HG03097 (cell line): Measurements from ENCODE around the gene C1QL2.

ENCODE experiments used
- ATAC-seq: cut with Tn5 transposase; IDR thresholded peaks from one replicate; pipeline ENCODE4 v1.9.1; 2021; ENCODE audit not compliant: unreplicated experiment, low FRiP score

The C1QL2 gene

DNA sequence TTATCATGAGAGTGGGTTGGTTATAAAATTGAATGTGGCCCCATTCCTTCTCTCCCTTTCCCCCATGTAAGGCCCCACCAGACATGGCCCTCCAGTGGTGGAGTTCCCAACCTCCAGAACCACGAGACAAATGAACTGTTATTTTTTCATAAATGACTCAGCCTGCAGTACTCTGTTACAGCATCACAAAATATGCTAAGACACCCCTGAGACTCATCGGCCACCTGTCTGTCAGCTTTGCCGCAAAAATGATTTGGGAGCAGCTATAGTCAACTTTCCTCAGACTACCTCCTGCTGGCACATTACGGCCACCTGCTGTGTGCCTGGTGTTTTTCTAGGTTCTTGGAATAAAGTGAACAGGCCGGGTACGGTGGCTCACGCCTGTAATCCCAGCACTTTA is 21.4 kb upstream of the C1QL2 start:
- no peak for ATAC-seq

GRCh38 chr2:119179202-119179601 is 20.7 kb upstream of the C1QL2 start:
- no peak for ATAC-seq

DNA sequence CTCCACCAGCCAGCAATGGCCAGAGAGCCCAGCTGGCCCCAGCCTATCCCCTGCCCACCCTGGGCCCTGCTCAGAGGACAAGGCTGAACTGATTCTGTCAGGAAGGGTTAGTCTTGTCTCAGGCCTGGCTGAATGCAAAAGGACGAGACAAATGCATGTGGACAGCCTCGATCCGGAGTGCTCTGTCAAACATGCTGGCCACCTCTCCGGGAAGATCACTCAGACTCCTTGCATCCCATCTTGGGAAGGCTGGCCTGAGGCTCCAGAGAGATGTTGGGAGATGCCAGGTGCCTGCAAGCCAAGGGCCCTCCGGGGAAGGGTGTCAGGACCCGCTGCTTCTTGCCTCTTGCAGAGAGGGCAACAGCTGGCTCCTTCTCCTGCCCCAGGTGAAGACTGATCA is 20.2 kb upstream of the C1QL2 start:
- ATAC-seq: no peak

GRCh38 chr2:119177838-119178190 is 19.3 kb upstream of the C1QL2 start:
- ATAC-seq: no peak

DNA sequence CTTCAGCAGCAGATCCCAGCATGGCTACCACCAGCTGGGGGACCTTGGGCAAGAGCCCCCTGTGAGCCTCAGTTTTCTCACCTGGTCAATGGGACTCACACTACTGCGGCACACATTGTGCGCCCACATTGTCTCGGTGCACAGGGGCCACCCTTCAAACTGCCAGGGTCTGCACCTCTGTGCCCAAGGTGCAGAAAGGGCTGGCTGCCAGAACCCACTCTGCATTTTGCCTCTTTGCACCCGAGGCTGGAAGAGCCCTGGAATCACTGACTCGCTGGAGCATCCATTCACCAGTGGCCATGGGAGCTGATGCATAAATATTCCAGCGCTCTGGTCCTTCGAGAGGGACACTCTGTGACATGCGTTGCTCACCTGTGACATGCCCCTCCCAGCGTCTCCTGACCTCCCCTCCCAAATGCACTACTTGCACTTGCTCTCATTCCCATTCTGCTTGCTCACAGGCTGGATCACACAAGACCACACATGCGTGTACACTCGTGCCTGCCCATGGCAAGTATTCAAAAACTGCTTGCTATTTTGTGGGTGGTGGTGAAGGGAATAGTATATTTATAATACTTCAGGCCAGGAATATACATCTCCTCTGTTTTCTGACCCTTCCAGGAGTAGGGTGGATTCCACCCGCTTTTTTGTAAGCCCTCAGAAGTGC is 18.8 kb upstream of the C1QL2 start:
- ATAC-seq: no peak

DNA sequence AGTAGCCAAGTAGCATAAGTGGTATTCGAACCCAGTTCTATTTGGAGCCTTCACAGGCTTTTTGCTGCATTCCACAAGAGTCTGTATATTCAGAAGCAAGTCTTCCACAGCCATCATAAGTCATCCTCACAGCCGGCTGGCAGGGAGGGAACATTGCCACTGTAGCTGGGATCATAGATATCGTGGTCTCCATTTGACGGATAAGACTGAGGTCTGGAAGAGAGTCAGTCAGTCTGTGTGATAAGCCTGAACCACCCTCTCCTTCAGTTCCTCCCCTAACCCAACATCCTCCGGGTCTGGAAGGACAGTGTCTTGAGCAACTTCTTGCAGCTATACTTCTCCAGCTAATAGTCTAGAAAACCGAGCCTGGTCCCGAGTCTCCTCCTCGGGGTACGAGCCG is 17.0 kb upstream of the C1QL2 start:
- ATAC-seq: no peak

GRCh38 chr2:119174993-119175347 is 16.4 kb upstream of the C1QL2 start:
- ATAC-seq: no peak

GRCh38 chr2:119174216-119174992 is 15.9 kb upstream of the C1QL2 start:
- ATAC-seq: peak; percentile 67

DNA sequence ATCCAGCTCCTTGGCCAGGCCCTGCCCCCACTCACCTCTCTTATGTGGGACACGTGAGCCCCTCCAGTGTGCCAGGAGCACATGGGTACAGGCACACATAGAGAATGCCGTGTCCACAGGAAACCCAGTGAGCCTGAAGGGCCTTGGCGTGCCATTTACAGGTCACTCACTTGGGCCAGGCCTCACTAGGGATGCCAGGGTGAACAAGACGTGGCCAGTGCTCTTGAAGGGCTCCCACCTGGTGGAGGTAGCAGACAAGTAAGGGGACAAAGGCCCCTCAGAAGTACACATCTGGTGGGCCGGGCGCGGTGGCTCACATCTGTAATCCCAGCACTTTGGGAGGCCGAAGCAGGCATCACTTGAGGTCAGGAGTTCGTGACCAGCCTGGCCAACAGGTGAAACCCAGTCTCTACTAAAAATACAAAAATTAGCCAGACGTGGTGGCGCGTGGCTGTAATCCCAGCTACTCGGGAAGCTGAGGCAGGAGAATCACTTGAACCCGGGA is 15.1 kb upstream of the C1QL2 start:
- no peak for ATAC-seq

DNA sequence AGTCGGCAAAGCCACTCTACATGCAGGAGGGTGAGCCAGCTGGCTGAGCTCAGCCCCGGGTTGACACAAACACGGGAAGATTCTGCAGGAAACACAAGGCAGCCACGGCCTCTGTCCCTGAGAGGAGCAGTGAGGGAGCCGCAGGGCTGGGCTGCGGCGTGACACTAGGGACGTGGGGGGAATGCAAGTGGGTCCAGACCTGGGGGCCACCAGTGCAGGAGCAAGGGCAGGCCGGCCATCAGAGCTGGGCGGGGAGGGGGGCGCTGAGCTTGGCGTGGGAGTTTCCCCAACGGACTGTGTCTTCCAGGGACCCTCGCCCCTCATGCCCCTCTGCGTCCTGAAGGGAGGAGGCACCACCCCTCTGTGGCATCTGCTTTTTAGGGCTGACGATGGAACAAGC is 12.0 kb upstream of the C1QL2 start:
- ATAC-seq: no peak

- no peak for ATAC-seq
These were observed 11.2 kb upstream of the C1QL2 start for GRCh38 chr2:119169717-119170116.

DNA sequence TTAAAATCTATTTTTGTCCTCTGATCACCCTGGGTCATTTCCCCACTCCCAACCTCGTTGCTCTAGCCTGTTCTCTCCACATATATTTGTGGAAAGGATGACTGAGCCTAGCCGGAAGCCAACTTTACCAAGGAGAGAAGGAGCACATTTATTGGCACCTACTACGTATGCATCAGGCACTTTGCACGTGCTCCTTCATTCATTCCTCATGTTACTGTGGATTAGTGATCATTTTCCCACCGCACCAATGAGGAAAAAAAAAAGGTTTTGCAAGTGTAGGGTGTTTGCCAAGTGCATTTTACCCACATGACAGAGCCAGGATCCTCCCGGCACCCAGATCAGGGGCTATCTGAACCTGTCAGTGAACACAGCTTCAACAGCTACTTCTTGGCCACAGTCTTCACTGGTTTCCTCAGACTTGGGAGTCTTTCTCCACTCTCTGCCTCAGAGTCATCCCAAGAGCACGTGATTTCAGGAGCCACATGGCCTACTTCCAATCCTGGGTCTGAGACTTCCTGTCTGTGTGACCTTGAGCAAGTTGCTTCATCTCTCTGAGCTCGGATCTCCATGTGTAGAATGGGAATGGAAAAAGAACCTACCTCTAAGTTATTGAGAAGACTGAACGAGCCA is 1.9 kb upstream of the C1QL2 start:
- no peak for ATAC-seq

- no peak for ATAC-seq
These were observed 570 bp downstream of the C1QL2 start for GRCh38 chr2:119157850-119158511.

GRCh38 chr2:119156891-119157773 is 1.4 kb downstream of the C1QL2 start:
- no peak for ATAC-seq

DNA sequence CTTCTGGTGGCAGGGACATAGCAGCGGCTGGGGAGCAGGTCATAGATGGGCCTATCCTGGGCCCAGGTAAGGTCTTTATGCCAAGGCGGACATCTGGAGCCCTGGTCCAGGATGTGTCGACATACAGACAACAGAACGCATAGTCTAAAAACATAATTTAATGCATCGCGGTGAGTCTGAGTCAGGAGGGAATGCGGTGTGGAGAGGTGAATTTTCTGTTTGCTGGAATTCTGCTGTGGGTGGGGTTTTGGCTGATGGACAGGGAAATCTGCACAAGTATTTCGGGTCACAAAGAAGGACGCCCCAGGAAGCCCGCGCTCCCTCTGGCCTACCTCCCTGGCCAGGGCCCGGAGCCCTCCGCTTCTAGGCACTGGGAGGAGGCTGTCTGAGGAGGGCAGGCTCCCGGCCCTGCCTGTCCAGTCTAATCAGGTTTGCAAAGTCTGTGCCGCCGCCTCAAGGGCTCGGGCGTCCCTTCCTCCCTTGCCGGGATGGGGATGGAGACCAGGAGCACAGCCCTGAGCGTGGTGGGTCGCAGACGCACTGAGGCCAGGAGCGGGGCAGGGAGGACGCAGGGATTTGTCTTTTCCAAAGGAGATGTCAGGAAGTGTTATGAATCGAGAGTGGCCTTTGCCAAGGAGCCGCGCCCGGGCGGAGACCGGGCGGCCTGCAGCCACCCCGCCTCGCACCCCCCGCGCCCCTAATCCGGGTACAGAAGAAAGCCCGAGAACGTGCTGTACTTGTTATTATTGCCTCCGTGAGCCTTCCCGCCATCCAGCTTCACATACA is 2.3 kb downstream of the C1QL2 start:
- no peak for ATAC-seq

GRCh38 chr2:119155633-119156032 is 2.9 kb downstream of the C1QL2 start:
- no peak for ATAC-seq

DNA sequence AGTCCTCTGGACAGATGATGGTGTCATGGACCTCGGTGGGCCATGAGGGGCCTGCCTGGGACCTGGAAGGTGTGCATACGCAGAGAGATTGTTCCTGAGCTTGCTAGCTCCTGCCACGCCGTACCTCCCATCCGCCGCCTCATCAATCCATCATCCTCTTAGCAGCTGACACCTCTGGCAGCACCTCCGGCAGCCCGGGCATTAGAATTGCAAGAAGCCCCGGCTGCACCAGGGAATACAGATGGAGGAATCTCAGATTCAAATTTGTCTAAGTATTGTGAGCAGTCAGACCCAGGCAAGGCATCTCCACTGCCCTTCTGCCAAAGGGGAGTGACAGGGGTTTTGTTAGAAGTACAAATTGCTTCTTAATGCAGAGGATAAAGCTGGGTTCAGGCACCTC is 4.5 kb downstream of the C1QL2 start:
- no peak for ATAC-seq

DNA sequence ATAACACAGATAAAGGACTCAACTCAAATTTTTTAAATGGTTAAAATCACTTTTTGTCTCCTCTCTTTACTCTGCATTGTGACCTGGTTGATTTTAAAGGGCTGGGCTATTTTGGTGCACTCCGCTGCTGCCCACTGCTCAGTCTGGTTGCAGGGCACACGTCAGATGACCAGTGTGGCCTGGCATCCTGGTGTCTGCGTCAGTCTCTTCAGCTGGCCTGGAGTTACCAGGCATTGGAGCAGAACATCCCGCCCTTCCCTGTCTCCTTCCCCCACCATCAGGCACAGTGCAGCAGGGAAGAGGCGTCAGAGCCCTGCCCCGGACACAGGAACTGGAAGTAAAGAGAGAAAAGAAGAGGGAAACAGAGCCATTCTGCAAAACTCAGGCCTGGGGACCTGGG is 8.9 kb downstream of the C1QL2 start:
- ATAC-seq: no peak
